Testis (tissue), 2 donors: ENCODE results near the gene RCHY1.

Experiments
- CTCF ChIP-seq, 3 experiments: fragments of 450-650 bp in 2 of 3; fragments of 200-600 bp in 1 of 3; sonication (generic) in 1 of 3; IDR thresholded peaks; one replicate each; pipeline ENCODE4 v1.5.1; 2016 to 2019; ENCODE audit warnings: antibody characterized with exemption in 3 of 3, mild to moderate bottlenecking in 2 of 3, moderate library complexity in 1 of 3
- POLR2A ChIP-seq: fragments of 450-650 bp; IDR thresholded peaks from one replicate; pipeline ENCODE4 v1.6.1; 2017; ENCODE audit warnings: antibody characterized with exemption, mild to moderate bottlenecking, moderate library complexity

DNA sequence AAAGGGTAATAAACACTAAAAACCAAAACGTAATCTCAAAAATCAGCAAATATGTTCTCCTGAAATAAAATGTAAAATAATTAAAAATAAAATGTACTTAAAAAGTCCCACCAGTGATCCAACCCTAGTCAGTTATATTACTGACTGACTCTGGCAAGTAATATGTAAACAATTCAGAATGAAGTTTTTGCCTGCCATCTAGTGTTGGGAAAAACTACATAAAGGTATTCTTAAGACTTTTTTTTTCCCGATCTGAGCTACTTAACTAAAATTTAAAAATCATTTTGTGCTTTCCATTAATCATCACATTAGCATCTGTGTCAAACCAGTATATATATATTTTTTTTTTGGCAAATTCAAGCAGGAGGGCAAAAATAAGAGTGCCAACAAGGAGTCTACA, 24.0 kb downstream of the RCHY1 start:
- TF ChIP-seq CTCF (IDR thresholded peaks at IDR 0.05) (peak in 1 of 3 experiments; percentile 22), POLR2A (no peak)
